GM18873 (cell line): ENCODE measurements around the gene SIM2.
"Not testable (repeated sequence)": the region's sequence is repeated elsewhere in the genome, so short reads cannot be mapped to it uniquely, and the experiment has no call there.

ENCODE experiments used
- ATAC-seq: cut with Tn5 transposase; IDR thresholded peaks from one replicate; pipeline ENCODE4 v1.9.1; 2021; ENCODE audit warnings: mild to moderate bottlenecking, moderate library complexity, moderate number of reproducible peaks; ENCODE audit not compliant: unreplicated experiment, low FRiP score

The SIM2 gene

DNA sequence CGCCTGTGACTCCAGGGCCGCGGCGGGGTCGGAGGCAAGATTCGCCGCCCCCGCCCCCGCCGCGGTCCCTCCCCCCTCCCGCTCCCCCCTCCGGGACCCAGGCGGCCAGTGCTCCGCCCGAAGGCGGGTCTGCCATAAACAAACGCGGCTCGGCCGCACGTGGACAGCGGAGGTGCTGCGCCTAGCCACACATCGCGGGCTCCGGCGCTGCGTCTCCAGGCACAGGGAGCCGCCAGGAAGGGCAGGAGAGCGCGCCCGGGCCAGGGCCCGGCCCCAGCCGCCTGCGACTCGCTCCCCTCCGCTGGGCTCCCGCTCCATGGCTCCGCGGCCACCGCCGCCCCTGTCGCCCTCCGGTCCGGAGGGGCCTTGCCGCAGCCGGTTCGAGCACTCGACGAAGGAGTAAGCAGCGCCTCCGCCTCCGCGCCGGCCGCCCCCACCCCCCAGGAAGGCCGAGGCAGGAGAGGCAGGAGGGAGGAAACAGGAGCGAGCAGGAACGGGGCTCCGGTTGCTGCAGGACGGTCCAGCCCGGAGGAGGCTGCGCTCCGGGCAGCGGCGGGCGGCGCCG lies at the start of gene SIM2:
Gene SIM2, plus strand, starts transcription at position 135 of the 565 bp plus-strand sequence. CDS start 632 bp downstream, outside the sequence.
- ATAC-seq = no peak

DNA sequence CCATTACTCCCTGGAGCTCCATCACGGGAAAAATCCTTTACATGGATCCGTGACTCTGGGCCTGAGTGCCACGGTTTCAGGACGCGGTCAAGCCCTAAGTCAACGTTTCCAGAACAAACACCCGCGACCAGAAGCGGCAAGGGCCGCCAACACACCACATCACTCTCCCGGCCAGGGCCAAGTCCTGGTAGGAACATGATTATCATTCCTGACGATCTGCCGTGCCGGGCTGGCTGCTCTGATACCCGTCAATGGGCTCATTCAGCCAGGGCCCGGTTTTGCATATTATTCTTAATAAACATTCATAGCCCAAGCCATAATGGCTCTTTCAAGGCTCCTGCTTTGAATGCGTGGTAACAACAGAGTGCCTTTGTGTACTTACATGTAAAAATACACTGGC lies 44.6 kb upstream of the SIM2 start:
- ATAC-seq = no peak

GRCh38 chr21:36654796-36655325 lies 44.1 kb upstream of the SIM2 start:
- ATAC-seq = no peak

DNA sequence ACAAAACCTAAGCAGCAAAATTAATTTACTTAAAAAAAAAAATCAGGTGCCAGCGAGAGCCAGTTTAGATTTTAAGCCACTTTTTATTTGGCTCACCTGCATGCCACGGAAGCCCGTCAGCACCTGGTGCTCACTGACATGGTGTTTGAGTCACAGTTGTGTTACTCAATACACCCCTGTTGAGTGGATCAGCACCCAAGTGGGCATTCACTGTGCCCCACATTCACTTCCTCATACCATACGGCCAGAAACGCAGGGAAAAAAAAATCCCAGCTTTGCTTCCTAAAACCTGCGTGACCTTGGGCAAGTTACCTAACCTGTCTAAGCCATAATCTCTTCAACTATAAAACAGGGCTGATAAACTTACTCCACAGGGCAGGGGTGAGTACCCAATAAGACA lies 42.8 kb upstream of the SIM2 start:
- ATAC-seq = no peak

DNA sequence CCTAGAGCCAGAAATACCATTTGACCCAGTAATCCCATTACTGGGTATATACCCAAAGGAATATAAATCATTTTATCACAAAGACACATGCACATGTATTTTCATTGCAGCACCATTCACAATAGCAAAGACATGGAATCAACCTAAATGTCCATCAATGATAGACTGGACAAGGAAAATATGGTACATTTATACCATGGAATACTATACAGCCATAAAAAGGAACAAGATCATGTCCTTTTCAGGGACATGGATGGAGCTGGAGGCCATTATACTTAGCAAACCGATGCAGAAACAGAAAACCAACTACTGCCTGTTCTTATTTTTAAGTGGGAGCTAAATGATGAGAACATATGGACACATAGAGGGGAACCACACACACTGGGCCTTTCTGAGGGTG lies 41.6 kb upstream of the SIM2 start:
- ATAC-seq = not testable (repeated sequence)

DNA sequence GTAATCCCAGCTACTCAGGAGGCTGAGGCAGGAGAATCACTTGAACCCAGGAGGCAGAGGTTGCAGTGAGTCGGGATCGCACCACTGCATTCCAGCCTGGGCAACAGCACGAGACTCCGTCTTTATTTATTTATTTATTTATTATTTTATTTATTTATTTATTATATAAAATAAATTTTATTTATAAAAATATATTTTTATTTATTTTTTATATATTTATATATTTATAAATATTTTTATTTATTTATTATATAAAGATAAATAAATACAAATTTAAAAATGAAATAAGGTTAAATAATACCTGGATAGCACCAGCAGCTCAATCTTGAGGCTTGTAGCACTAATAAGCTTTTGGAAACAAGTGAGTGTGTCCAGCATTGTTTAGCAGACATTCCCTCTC lies 40.9 kb upstream of the SIM2 start:
- ATAC-seq = no peak

- no peak for ATAC-seq
Measured at GRCh38 chr21:36658926-36659325, 40.0 kb upstream of the SIM2 start.

DNA sequence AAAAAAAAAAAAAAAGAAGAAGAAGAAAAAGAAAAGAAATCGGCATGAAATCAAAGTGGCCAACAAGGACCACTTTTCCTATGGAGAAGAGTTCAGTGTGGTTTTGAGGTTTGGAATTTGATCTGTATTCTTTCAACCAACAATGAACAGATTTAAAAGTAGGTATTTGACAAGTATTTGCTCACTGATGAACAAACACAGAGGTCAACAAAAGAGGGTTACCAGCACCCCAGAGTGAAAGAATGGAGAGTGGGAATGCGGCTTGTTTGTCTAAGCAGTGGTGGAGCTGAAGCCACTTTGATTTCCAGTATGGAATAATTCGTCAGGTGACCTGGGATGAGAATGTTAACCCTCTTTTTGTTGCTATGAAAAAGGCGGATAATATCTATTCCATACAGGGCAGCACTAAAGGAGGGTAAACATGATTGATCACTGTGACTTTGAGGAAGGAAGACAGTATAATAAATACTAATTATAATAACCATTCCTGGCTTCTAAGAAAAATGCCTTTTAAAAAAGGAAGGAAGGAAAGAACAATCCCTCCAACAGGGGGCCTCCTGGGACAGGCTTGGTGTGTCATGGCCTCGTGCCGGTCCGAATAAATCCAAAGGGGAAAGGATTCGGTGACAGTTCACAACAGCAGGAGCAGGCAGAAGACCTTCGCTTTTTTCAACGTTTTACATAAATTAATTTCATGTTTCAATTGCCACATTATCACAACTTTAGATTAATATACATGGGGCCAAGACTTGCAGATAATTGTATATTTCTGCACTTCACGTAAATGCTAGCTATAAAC lies 37.2 kb upstream of the SIM2 start:
- no peak for ATAC-seq

GRCh38 chr21:36663033-36663855 lies 35.7 kb upstream of the SIM2 start:
- no peak for ATAC-seq

GRCh38 chr21:36664662-36664990 lies 34.3 kb upstream of the SIM2 start:
- ATAC-seq = no peak

- no peak for ATAC-seq
Measured at GRCh38 chr21:36665806-36666205, 33.1 kb upstream of the SIM2 start.

GRCh38 chr21:36668713-36669112 lies 30.2 kb upstream of the SIM2 start:
- ATAC-seq = no peak

DNA sequence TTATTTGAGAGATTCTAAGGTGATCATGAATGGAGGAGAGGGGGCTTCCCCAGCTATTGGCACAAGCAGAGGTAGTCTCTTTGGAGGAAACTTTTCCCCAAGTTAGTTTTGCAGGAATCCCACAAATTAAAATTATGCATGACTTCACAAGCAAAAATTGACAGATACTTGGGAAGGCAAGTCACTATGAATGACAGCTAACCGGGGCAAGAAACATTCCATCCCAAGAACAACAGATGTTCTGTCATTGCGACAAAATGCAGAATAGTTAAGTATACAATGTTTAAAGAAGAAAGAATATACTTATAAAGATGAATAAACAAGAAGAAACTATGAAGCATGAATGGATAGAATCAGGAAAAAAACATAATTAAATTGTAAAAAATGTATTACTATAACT lies 27.1 kb upstream of the SIM2 start:
- ATAC-seq = no peak

GRCh38 chr21:36672296-36672695 lies 26.6 kb upstream of the SIM2 start:
- ATAC-seq = not testable (repeated sequence)

DNA sequence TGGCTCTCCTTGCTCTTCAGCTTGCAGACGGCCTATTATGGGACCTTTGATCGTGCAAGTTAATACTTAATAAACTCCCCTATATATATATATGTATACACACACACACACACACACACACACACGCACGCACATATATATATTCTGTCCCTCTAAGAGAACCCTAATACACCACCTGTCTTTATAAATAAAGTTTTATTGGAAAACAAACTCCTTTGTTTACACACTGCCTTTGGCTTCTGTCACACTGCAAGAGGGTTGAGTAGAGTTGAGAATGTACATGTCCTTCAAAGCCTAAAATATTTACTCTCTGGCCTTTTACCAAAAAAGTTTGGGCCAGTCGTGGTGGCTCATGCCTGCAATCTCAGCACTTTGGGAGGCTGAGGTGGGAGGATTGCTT lies 26.2 kb upstream of the SIM2 start:
- ATAC-seq = no peak

DNA sequence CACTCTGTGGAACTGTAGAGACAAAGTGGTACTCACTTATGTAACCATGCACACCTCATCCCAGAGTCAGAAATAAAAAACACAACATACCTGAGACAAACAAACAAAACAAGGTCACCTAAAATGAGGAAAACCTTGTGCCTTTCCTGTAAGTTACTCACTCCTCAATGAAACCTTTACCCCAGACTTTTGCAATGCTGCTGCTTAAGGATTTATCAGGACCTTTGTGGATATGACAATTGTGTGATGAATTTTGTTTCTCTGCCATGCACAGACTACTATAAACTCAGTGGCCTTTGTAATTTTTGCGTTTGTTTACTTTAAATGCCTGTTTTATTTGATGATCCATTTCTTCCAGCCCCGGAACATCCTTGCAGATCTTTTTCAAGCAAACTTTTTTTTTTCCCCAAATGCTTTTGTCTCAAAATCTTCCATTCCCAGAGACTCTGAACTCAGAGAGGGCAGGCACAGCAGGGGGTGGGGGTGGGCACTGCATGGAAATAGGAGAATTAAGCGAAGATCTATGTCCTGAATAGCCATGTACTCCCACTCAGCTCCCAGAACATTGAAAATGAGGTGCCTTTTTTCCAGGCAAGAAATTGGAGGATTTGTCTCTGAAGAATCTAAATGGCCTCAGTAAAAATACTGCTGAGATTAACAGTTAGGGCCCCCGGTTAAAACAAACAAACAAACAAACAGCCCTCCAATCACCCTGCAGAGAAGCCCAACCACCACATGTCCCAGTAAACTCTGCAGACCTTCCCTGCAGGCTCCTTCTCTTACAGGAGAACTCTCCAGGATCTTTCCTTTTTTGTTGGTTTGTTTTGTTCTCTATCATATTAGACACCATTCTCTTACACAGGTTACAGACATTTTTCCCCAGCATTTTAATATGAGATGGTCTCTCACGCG lies 22.6 kb upstream of the SIM2 start:
- ATAC-seq = no peak

DNA sequence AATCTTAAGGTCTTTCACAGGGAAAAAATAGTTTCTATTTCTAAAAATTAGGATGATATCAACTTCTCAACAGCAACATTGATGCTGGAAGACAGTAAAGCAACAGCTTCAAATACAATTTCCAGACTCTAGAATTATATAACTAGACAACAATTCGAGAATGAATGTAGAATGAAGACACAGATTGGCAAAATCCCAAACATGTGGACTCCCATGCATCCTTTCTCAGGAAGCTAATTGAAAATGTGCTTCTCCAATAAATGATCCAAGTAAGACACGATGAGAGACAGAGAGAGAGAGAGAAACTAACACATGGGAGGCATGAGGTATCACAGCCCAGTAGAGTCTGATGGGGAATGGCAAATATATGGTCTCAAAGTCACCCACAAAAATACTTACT lies 21.5 kb upstream of the SIM2 start:
- no peak for ATAC-seq

GRCh38 chr21:36678538-36678937 lies 20.4 kb upstream of the SIM2 start:
- ATAC-seq = no peak

- no peak for ATAC-seq
Measured at GRCh38 chr21:36681117-36681631, 17.7 kb upstream of the SIM2 start.
